H1 (cell line): ENCODE results near the gene DUSP10. TPM values are rescaled to one million over a fixed set of nuclear protein-coding genes. Genes with fewer than 3 reads are reported as not detected.

Experiments
- CTCF ChIA-PET: fragments of 300-600 bp; sonication (Branson Sonifier 250); formaldehyde crosslinking; loops from one replicate; lab custom pipeline; 2021; ENCODE audit not compliant: partially characterized antibody; lab: Charles Lee
- POLR2A ChIA-PET: fragments of 300-600 bp; sonication (Branson Sonifier 250); formaldehyde crosslinking; loops from one replicate; lab custom pipeline; 2021; ENCODE audit warnings: inconsistent platforms; ENCODE audit not compliant: partially characterized antibody; lab: Charles Lee
- DNase-seq, 2 experiments: peaks; one replicate each; pipeline versions ENCODE4 v3.0.0 to v3.0.0-alpha.2; 2010 to 2022; ENCODE audit warnings: low spot score in 2 of 2, low read depth in 1 of 2, mixed read lengths in 1 of 2
- FAIRE-seq: peaks from 2 replicates; lab custom pipeline; 2011; peaks lifted over from hg19 to GRCh38; lab: Jason Lieb, UNC
- H2AFZ ChIP-seq: 2 replicates; pipeline ENCODE4 v1.8.1; 2012; ENCODE audit warnings: low read length, inconsistent platforms
- H2AK5ac ChIP-seq: 2 replicates; pipeline ENCODE4 v1.6.1; 2013; ENCODE audit warnings: low read depth, low read length
- H2BK120ac ChIP-seq: replicated peaks from 2 replicates; pipeline ENCODE3; 2013; ENCODE audit warnings: low read depth, low read length, inconsistent platforms
- H2BK12ac ChIP-seq: 2 replicates; pipeline ENCODE4 v1.6.1; 2013; ENCODE audit warnings: low read depth, low read length
- H2BK15ac ChIP-seq: 2 replicates; pipeline ENCODE4 v1.6.1; 2013; ENCODE audit warnings: low read length
- H2BK20ac ChIP-seq: 2 replicates; pipeline ENCODE4 v1.6.1; 2013; ENCODE audit warnings: low read length
- H2BK5ac ChIP-seq: 2 replicates; pipeline ENCODE4 v1.6.1; 2013; ENCODE audit warnings: low read depth, low read length
- H3K14ac ChIP-seq: 2 replicates; pipeline ENCODE4 v1.6.1; 2013; ENCODE audit warnings: inconsistent platforms; ENCODE audit not compliant: insufficient read length
- H3K18ac ChIP-seq: 2 replicates; pipeline ENCODE4 v1.6.1; 2013; ENCODE audit warnings: low read length; ENCODE audit errors: extremely low read depth
- H3K23ac ChIP-seq: 2 replicates; pipeline ENCODE4 v1.6.1; 2013; ENCODE audit warnings: inconsistent platforms; ENCODE audit not compliant: insufficient read length
- H3K23me2 ChIP-seq: 2 replicates; pipeline ENCODE4 v1.6.1; 2013; ENCODE audit warnings: low read depth, low read length
- H3K27ac ChIP-seq: 2 replicates; pipeline ENCODE4 v1.6.1; 2011; ENCODE audit warnings: low read depth, low read length, inconsistent platforms
- H3K27me3 ChIP-seq, 4 experiments: replicated peaks in 1 of 4; 1 replicate in 1 of 4; 2 replicates in 3 of 4; pipeline versions ENCODE4 v1.6.1 to v1.8.1; 2011 to 2013; ENCODE audit warnings: low read length in 3 of 4, mild to moderate bottlenecking in 3 of 4, inconsistent platforms in 2 of 4, mixed read lengths in 2 of 4, moderate library complexity in 1 of 4; ENCODE audit not compliant: control insufficient read depth in 3 of 4, insufficient read depth in 3 of 4; ENCODE audit errors: extremely low read depth in 1 of 4
- H3K36me3 ChIP-seq, 4 experiments: 2 replicates each; pipeline versions ENCODE4 v1.6.1 to v1.8.1; 2011 to 2013; ENCODE audit warnings: mild to moderate bottlenecking in 4 of 4, low read length in 3 of 4, moderate library complexity in 2 of 4, control low read depth in 1 of 4, inconsistent platforms in 1 of 4; ENCODE audit not compliant: insufficient read depth in 4 of 4, control insufficient read depth in 2 of 4
- H3K4ac ChIP-seq: replicated peaks from 2 replicates; pipeline ENCODE3; 2013; ENCODE audit warnings: low read length, low read depth, mixed read lengths, inconsistent platforms; ENCODE audit not compliant: insufficient read length
- H3K4me1 ChIP-seq, 4 experiments: replicated peaks in 1 of 4; 1 replicate in 1 of 4; 2 replicates in 3 of 4; pipeline versions ENCODE4 v1.6.1 to v1.8.1; 2011 to 2013; ENCODE audit warnings: low read length in 3 of 4, inconsistent platforms in 2 of 4, mixed read lengths in 1 of 4; ENCODE audit not compliant: insufficient read depth in 4 of 4, control insufficient read depth in 3 of 4
- H3K4me2 ChIP-seq, 2 experiments: 2 replicates each; pipeline versions ENCODE4 v1.6.1 to v1.8.1; 2011 to 2013; ENCODE audit warnings: low read depth in 2 of 2, low read length in 2 of 2, control low read depth in 1 of 2, inconsistent platforms in 1 of 2, mild to moderate bottlenecking in 1 of 2; ENCODE audit not compliant: insufficient read depth in 1 of 2
- H3K4me3 ChIP-seq, 4 experiments: fragments of 200-600, 300-600 bp in 1 of 4; sonication (generic), shearing (Covaris generic), sonication (Bioruptor Twin) in 1 of 4; 2 replicates each; pipeline versions ENCODE4 v1.5.1 to v1.8.1; 2011 to 2016; ENCODE audit warnings: low read length in 4 of 4, low read depth in 3 of 4, control low read depth in 2 of 4, inconsistent platforms in 2 of 4, mild to moderate bottlenecking in 2 of 4, mixed read lengths in 1 of 4, moderate library complexity in 1 of 4; ENCODE audit not compliant: insufficient read depth in 2 of 4; ENCODE audit errors: extremely low read depth in 1 of 4
- H3K56ac ChIP-seq: replicated peaks from 2 replicates; pipeline ENCODE3; 2013; ENCODE audit warnings: low read depth, mild to moderate bottlenecking, mixed read lengths, low read length, inconsistent platforms; ENCODE audit not compliant: insufficient read length
- H3K79me1 ChIP-seq: 2 replicates; pipeline ENCODE4 v1.6.1; 2013; ENCODE audit warnings: low read depth, low read length, control low read depth
- H3K79me2 ChIP-seq, 2 experiments: 2 replicates each; pipeline versions ENCODE4 v1.6.1 to v1.8.1; 2012 to 2013; ENCODE audit warnings: low read length in 2 of 2, mild to moderate bottlenecking in 2 of 2, inconsistent platforms in 1 of 2; ENCODE audit not compliant: insufficient read depth in 2 of 2, control insufficient read depth in 1 of 2
- H3K9ac ChIP-seq, 4 experiments: replicated peaks in 1 of 4; 1 replicate in 1 of 4; 2 replicates in 3 of 4; pipeline versions ENCODE4 v1.6.1 to v1.8.1; 2011 to 2013; ENCODE audit warnings: low read depth in 3 of 4, low read length in 3 of 4, control low read depth in 2 of 4, mild to moderate bottlenecking in 2 of 4, moderate library complexity in 2 of 4, inconsistent platforms in 1 of 4; ENCODE audit errors: extremely low read depth in 1 of 4
- H3K9me3 ChIP-seq, 2 experiments: 2 replicates each; pipeline versions ENCODE4 v1.6.1 to v1.8.1; 2012 to 2013; ENCODE audit warnings: mild to moderate bottlenecking in 2 of 2, moderate library complexity in 2 of 2, control low read depth in 1 of 2, inconsistent platforms in 1 of 2, low read depth in 1 of 2, low read length in 1 of 2, mixed read lengths in 1 of 2; ENCODE audit not compliant: insufficient read depth in 2 of 2
- H4K20me1 ChIP-seq, 2 experiments: replicated peaks in 1 of 2; 2 replicates each; pipeline versions ENCODE3 to v1.8.1; 2011 to 2013; ENCODE audit warnings: inconsistent platforms in 2 of 2, low read length in 2 of 2, mild to moderate bottlenecking in 1 of 2; ENCODE audit not compliant: insufficient read depth in 2 of 2, control insufficient read depth in 1 of 2
- H4K5ac ChIP-seq: 2 replicates; pipeline ENCODE4 v1.6.1; 2013; ENCODE audit warnings: low read length, low read depth, mixed read lengths, inconsistent platforms; ENCODE audit not compliant: insufficient read length
- H4K8ac ChIP-seq: 2 replicates; pipeline ENCODE4 v1.8.0; 2013; ENCODE audit warnings: mild to moderate bottlenecking, moderate library complexity, low read length, inconsistent platforms; ENCODE audit not compliant: insufficient read depth; ENCODE audit errors: extremely low read depth
- H4K91ac ChIP-seq: replicated peaks from 2 replicates; pipeline ENCODE3; 2013; ENCODE audit warnings: low read length, mixed read lengths, inconsistent platforms; ENCODE audit not compliant: insufficient read length
- BRCA1 ChIP-seq: IDR thresholded peaks from 2 replicates; pipeline ENCODE4 v1.6.1; 2012; ENCODE audit warnings: low read depth, low read length, improper control_type of control experiment
- EP300 ChIP-seq, 2 experiments: IDR thresholded peaks; 1 replicate in 1 of 2; 2 replicates in 1 of 2; pipeline ENCODE4 v1.6.1; 2011 to 2012; ENCODE audit warnings: low read depth in 2 of 2, low read length in 2 of 2, mild to moderate bottlenecking in 2 of 2, borderline replicate concordance in 1 of 2, inconsistent platforms in 1 of 2, moderate library complexity in 1 of 2
- GTF2F1 ChIP-seq: IDR thresholded peaks from 2 replicates; pipeline ENCODE4 v1.6.1; 2012; ENCODE audit warnings: low read depth, low read length, improper control_type of control experiment, borderline replicate concordance
- HDAC2 ChIP-seq, 2 experiments: fragments of 300-600 bp in 1 of 2; sonication (generic) in 1 of 2; IDR thresholded peaks; 2 replicates each; pipeline ENCODE4 v1.6.1; 2011 to 2012; ENCODE audit warnings: low read depth in 2 of 2, low read length in 2 of 2, mild to moderate bottlenecking in 2 of 2, moderate library complexity in 2 of 2, borderline replicate concordance in 1 of 2, inconsistent platforms in 1 of 2
- RXRA ChIP-seq: IDR thresholded peaks from 2 replicates; pipeline ENCODE4 v1.6.1; 2011; ENCODE audit warnings: low read depth, mild to moderate bottlenecking, low read length, moderate library complexity; ENCODE audit not compliant: insufficient read depth
- SAP30 ChIP-seq: fragments of 300-600 bp; sonication (generic); IDR thresholded peaks from 2 replicates; pipeline ENCODE4 v1.7.1; 2012; ENCODE audit warnings: low read length, moderate library complexity, mild to moderate bottlenecking, inconsistent platforms; ENCODE audit not compliant: insufficient read depth, insufficient replicate concordance
- SP2 ChIP-seq: IDR thresholded peaks from 2 replicates; pipeline ENCODE4 v1.6.1; 2012; ENCODE audit warnings: mild to moderate bottlenecking, low read length, inconsistent platforms
- USF2 ChIP-seq: IDR thresholded peaks from 2 replicates; pipeline ENCODE4 v1.6.1; 2011; ENCODE audit warnings: low read length, improper control_type of control experiment
- WGBS, 2 experiments: shearing (Covaris generic) in 1 of 2; methylation state at CpG; one replicate each; pipeline versions ENCODE4 v1.1.6 to v1.1.7; 2013 to 2015; ENCODE audit warnings: low lambda C conversion rate in 2 of 2, mixed read lengths in 2 of 2, inconsistent platforms in 1 of 2, low coverage in 1 of 2, missing lambda C conversion rate in 1 of 2; ENCODE audit not compliant: insufficient replicate concordance in 2 of 2, insufficient coverage in 1 of 2, insufficient read length in 1 of 2; ENCODE audit errors: extremely low coverage in 1 of 2, missing lambda C conversion rate in 1 of 2; 5-methylcytosine and 5-hydroxymethylcytosine counted together
- polyA plus RNA-seq, 7 experiments: library from polyadenylated mRNA; depleted of rRNA in 3 of 7; stranded (reverse) in 5 of 7; unstranded in 2 of 7; fragments of >200 nt in 5 of 7; fragments of 200-250 nt in 2 of 7; gene quantifications; 1 replicate in 5 of 7; 2 replicates in 1 of 7; 4 replicates in 1 of 7; pipeline versions ENCODE4 v1.2.1 to v1.2.3, GENCODE V29; 2011 to 2013; ENCODE audit warnings: missing spikeins in 2 of 7, mixed read lengths in 2 of 7
- total RNA-seq: library from RNA; stranded (reverse); fragmentation: NEBNext Ultra II Directional; extraction: Animal tissue kit (Norgen Biotek cat#: 25700); gene quantifications from 2 replicates; pipeline ENCODE4 v1.2.1, GENCODE V29; 2021
- TF ChIP-seq, protein P1 (sequence below): IDR thresholded peaks from 2 replicates; pipeline ENCODE4 v1.6.1; 2012; ENCODE audit warnings: inconsistent platforms

The DUSP10 gene
- total and polyA plus RNA-seq, 2 of the 8 experiments (the other 6 are each of a cell fraction or from before 2014, with no cell fraction given): 1.2 TPM

GRCh38 chr1:221747839-221748238 is 6.0 kb upstream of the DUSP10 start:
- peaks cover 2% of the 10 kb centered on the region; the same call in 1 of the 2 replicates for H3K23me2 ChIP-seq
- WGBS, 2 experiments: 95% methylated on average over 5 of the region's 5 CpGs; no CpG with 5 or more reads in 1 of the 2 experiments
- H3K79me2 ChIP-seq: no peaks in the 10 kb centered on the region
- no peak overlapping the region for H3K4me3 ChIP-seq
- H3K27ac ChIP-seq: no peak overlapping the region
- no peak overlapping the region for H3K9ac ChIP-seq
- no peaks in the 10 kb centered on the region for H3K79me1 ChIP-seq
- no peaks in the 10 kb centered on the region for H3K27me3 ChIP-seq
- no peak overlapping the region for H2BK5ac ChIP-seq
- H2BK15ac ChIP-seq: no peak overlapping the region
- H3K14ac ChIP-seq: no peak overlapping the region
- no peaks in the 10 kb centered on the region for H3K36me3 ChIP-seq
- H2BK20ac ChIP-seq: no peak overlapping the region
- POLR2A ChIA-PET: no interaction called here
- TF ChIP-seq HDAC2 (IDR thresholded peaks at IDR 0.05; ENCODE audit: borderline replicate concordance in 1 of 2, low read depth in 2 of 2, low read length in 2 of 2): no peak
- TF ChIP-seq GTF2F1: no peak
- TF ChIP-seq SP2: no peak
- no peak for TF ChIP-seq SAP30
- TF ChIP-seq, protein P1, sequence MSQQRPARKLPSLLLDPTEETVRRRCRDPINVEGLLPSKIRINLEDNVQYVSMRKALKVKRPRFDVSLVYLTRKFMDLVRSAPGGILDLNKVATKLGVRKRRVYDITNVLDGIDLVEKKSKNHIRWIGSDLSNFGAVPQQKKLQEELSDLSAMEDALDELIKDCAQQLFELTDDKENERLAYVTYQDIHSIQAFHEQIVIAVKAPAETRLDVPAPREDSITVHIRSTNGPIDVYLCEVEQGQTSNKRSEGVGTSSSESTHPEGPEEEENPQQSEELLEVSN: no peak
- TF ChIP-seq USF2: no peak
- no peak for TF ChIP-seq RXRA
- no peak for TF ChIP-seq BRCA1
- no peak for TF ChIP-seq EP300 (IDR thresholded peaks at IDR 0.05; ENCODE audit: borderline replicate concordance in 1 of 2, low read depth in 2 of 2, low read length in 2 of 2)
- H2BK12ac ChIP-seq: no peak overlapping the region
- H3K4me1 ChIP-seq: peaks cover 2 to 4% (median 3%) of the 10 kb centered on the region in 4 experiments; a peak in 6 of 7 replicates
- H2AFZ ChIP-seq: no peak overlapping the region
- H3K18ac ChIP-seq: no peak overlapping the region
- CTCF ChIA-PET: interaction anchor here (0.6 kb wide), 1 partner anchor 59 kb away, joined by 3 read pairs; no protein-coding TSS in a partner anchor
- no peak overlapping the region for H3K4me2 ChIP-seq
- no peak overlapping the region for H3K23ac ChIP-seq
- FAIRE-seq: no peak
- no peaks in the 10 kb centered on the region for H3K9me3 ChIP-seq
- H3K4ac ChIP-seq: no peak overlapping the region
- H4K91ac ChIP-seq: no peak overlapping the region
- H4K8ac ChIP-seq: no peak overlapping the region
- DNase-seq: no peak
- H2AK5ac ChIP-seq: no peak overlapping the region
- H4K5ac ChIP-seq: no peak overlapping the region
- H3K56ac ChIP-seq: no peak overlapping the region
- H2BK120ac ChIP-seq: no peak overlapping the region
- no peaks in the 10 kb centered on the region for H4K20me1 ChIP-seq
